ENCODE measurements around the gene TNFRSF8. TPM values are rescaled to one million over a fixed set of nuclear protein-coding genes. Genes with fewer than 3 reads are reported as not detected.

The TNFRSF8 gene
- total RNA-seq: under 0.01 and 0.46 TPM in 2 replicates

DNA sequence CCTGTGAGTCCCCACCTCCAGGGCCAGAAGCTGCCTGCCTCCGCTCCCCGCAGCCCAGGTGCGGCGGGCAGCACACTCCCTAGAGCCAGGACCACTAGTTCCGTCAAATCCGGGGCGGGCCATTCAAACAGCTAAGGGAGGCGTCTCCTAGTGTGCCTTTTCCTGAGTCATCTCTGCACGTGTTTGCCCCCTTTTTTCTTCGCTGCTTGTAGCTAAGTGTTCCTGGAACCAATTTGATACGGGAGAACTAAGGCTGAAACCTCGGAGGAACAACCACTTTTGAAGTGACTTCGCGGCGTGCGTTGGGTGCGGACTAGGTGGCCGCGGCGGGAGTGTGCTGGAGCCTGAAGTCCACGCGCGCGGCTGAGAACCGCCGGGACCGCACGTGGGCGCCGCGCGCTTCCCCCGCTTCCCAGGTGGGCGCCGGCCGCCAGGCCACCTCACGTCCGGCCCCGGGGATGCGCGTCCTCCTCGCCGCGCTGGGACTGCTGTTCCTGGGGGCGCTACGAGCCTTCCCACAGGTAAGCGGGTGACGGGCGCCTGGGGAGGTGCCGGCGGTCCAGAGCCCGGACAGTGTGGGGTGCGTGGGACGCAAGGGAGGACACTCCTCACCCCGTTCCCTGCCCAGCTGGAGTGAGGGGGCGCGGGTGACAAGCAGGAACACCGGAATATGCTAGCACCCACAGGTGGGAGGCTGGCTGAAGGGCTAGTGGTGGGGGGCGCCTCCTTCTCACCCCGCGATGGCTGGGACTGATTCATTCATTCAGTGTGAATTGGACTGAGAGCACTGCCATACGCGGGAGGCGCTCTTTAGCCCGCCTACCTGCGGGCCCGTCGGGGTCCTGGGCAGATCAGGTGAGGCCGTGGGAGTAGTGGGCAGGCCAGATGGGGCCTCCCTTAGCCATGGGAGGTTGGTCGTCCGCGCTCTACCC, at the start of gene TNFRSF8:
TNFRSF8 (plus strand) TSS at position 163 of the 932 bp plus-strand sequence; CDS start at position 459, 296 bp downstream.

DNA sequence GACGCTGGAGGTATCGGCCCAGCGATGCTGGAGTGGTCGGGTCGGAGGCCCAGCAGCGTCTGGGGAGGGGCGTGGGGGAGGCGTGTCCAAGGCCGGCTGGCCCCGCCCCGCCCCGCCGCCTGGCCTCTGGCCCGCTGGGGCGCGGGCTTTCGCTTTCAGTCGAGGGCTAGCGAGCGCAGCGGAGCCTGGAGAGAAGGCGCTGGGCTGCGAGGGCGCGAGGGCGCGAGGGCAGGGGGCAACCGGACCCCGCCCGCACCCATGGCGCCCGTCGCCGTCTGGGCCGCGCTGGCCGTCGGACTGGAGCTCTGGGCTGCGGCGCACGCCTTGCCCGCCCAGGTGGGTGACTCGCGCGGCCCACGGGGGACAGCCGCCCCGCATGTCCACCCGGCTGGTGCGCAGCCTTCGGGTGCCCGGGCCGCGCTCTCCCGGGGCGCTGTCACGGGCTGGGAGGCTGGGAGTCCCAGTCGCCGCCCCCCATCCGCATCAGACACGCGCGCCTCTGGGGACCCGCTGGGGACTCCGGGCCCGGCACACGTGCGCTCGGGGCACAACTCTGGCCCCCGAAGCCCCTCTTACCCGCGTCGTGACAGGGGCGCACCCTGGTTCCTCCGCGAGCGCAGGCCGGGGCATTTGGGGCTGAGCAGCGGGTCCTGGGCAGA, 103.9 kb downstream of the TNFRSF8 start, which contains the start of gene TNFRSF1B:
TNFRSF1B (plus strand) TSS at position 158 of the 659 bp plus-strand sequence; CDS start at position 259, 101 bp downstream.

Other genes starting within 250 kb of the TNFRSF8 start
- gene NPPA, start 215.5 kb upstream of the TNFRSF8 start, total RNA-seq: not detected in 2 replicates
- not detected in 2 replicates for gene NPPB, start 204.4 kb upstream of the TNFRSF8 start, total RNA-seq
- 53.2 and 72.1 TPM in 2 replicates for gene KIAA2013, start 136.9 kb upstream of the TNFRSF8 start, total RNA-seq
- 348 and 477 TPM in 2 replicates for gene PLOD1, start 128.6 kb upstream of the TNFRSF8 start, total RNA-seq
- gene MFN2, start 82.9 kb upstream of the TNFRSF8 start, total RNA-seq: 47.1 and 50.9 TPM in 2 replicates
- 46.4 and 49.0 TPM in 2 replicates for gene MIIP, start 43.8 kb upstream of the TNFRSF8 start, total RNA-seq
- 20.8 and 33.0 TPM in 2 replicates for gene TNFRSF1B, start 103.7 kb downstream of the TNFRSF8 start, total RNA-seq
- 17.9 and 26.1 TPM in 2 replicates for gene VPS13D, start 166.7 kb downstream of the TNFRSF8 start, total RNA-seq